ENCODE measurements around the gene ELL2.

ELL2 gene

GRCh38 chr5:95904827-95905226 is 56.8 kb downstream of the ELL2 start:
- no peak for DNase-seq

- DNase-seq = no peak
Measured at GRCh38 chr5:95903838-95904237, 57.8 kb downstream of the ELL2 start.

GRCh38 chr5:95901676-95902627 is 59.7 kb downstream of the ELL2 start:
- no peak for DNase-seq

GRCh38 chr5:95900383-95900958 is 61.2 kb downstream of the ELL2 start:
- DNase-seq = no peak

GRCh38 chr5:95899829-95900228 is 61.8 kb downstream of the ELL2 start:
- no peak for DNase-seq

- DNase-seq = no peak
Measured at GRCh38 chr5:95899006-95899405, 62.6 kb downstream of the ELL2 start.

- no peak for DNase-seq
Measured at GRCh38 chr5:95895771-95896170, 65.9 kb downstream of the ELL2 start.

- no peak for DNase-seq
Measured at GRCh38 chr5:95895251-95895650, 66.4 kb downstream of the ELL2 start.

GRCh38 chr5:95892784-95893354 is 68.8 kb downstream of the ELL2 start:
- no peak for DNase-seq

GRCh38 chr5:95891499-95891898 is 70.2 kb downstream of the ELL2 start:
- no peak for DNase-seq

- no peak for DNase-seq
Measured at GRCh38 chr5:95889076-95889475, 72.6 kb downstream of the ELL2 start.

- no peak for DNase-seq
Measured at GRCh38 chr5:95887977-95888376, 73.7 kb downstream of the ELL2 start.

GRCh38 chr5:95886340-95887044 is 75.2 kb downstream of the ELL2 start:
- DNase-seq = no peak

- no peak for DNase-seq
Measured at GRCh38 chr5:95884511-95884910, 77.1 kb downstream of the ELL2 start.

- no peak for DNase-seq
Measured at GRCh38 chr5:95884017-95884325, 77.7 kb downstream of the ELL2 start.

GRCh38 chr5:95883185-95884016 is 78.2 kb downstream of the ELL2 start:
- DNase-seq = no peak

- DNase-seq = no peak
Measured at GRCh38 chr5:95881833-95882232, 79.8 kb downstream of the ELL2 start.

- DNase-seq = no peak
Measured at GRCh38 chr5:95880081-95880926, 81.3 kb downstream of the ELL2 start.

GRCh38 chr5:95879661-95880060 is 82.0 kb downstream of the ELL2 start:
- no peak for DNase-seq

- no peak for DNase-seq
Measured at GRCh38 chr5:95878417-95879323, 83.0 kb downstream of the ELL2 start.

- no peak for DNase-seq
Measured at GRCh38 chr5:95876782-95877181, 84.9 kb downstream of the ELL2 start.
